ENCODE results near the gene PLA2R1.

Gene PLA2R1

DNA sequence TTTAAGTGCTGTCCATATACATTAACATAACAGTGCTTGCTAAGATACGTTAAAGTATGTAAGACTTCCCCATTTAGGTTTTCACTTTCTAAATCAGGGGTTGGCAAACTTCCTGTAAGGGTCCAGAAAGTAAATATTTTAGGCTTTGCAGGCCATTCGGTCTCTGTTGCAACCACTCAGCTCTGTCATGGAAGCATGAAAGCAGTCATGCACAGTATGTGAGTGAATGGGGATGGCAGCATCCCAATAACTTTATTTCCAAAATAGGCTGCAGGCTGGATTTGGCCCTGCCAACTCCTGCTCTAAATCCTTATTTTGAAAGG, 128.7 kb downstream of the PLA2R1 start:
- DNase-seq (ENCODE audit: low read depth in 3 of 3), result no peak

DNA sequence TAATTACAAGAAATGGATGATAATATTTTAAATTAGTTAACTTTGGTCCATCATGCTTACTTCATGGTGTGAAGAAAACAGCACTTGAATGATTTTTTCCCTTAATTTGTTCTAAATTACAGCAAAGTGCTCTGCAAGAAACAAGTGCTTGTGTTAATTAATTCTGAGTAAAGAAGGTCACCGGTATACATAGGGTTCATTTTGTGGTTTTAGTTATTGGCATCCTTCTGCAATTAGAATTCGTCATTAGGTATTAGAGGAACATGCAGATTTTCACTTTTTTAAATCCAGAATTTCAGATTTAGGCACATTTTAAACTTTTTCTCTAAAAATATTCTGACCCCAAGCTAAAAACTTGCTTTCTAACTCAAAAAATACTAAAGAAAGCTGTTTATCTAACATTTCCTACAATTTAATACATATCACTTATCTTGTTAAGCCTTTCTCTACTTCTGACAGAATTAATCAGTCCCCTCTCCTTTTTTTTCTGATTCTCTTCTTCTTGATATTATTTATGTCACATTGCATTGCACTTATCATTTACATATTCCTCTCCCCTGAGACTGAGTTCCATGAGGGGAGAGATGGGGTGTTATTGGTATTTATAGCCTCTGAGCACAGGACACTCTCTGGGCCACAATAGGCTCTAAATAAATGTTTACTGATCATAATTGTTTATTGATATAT, 129.2 kb downstream of the PLA2R1 start:
- no peak for DNase-seq (ENCODE audit: low read depth in 3 of 3)

DNA sequence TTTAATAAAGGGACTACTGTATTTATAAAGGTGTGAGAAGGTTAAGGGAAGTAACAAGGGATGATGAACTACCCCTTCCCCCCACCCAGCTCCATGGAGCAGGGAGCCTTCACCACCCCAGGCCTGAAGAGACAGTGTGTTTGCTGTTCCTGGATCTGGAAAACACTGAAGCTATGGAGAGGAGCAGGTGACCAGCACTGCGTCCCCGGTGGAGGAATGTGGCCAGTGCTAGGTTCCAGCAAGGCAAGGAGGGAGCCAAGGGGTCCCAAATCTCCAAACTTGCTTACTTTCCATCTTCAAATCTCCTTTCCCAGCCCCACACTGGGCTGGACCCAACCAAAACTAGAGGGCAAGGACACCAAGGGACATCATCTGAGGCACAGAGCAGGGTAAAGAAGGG, 135.7 kb downstream of the PLA2R1 start:
- DNase-seq (ENCODE audit: low read depth in 3 of 3), result no peak

DNA sequence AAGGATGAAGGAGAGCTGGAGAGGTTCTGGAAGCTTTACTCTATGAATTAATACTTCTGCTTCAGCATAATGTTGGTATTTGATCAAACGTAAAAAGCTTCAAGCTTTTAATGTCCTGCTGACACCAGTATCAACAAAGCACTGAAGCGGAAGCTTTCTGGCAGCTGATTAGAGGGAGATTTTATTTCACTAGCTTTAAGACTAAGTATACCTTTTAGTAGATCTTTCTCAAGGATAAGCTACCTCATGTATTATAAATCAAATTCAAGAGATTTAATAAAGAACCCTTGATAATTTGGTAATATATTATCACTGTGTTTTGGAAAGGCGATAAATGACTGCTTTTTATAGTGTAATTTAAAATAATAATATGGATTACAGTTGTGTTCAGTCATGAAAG, 136.4 kb downstream of the PLA2R1 start:
- no peak for DNase-seq (ENCODE audit: low read depth in 3 of 3)

DNA sequence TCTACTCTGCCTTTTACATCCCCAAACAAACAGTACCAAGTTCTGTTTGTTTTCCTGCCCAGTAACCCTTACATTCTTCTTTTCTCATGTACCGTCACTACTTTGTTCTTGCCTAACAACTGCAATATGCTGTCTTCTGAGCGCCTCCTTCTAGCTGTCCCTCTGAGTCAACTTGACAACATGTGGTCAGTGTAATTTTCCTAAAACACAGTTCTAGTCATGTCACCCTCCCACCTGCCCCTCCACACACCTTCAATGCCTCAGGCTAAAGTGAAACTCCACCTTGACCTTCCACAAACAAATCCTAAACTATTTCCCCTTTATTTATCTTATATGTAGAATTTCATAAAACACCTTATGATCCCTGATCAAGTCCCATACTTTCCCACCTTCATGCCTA, 139.9 kb downstream of the PLA2R1 start:
- no peak for DNase-seq (ENCODE audit: low read depth in 3 of 3)

DNA sequence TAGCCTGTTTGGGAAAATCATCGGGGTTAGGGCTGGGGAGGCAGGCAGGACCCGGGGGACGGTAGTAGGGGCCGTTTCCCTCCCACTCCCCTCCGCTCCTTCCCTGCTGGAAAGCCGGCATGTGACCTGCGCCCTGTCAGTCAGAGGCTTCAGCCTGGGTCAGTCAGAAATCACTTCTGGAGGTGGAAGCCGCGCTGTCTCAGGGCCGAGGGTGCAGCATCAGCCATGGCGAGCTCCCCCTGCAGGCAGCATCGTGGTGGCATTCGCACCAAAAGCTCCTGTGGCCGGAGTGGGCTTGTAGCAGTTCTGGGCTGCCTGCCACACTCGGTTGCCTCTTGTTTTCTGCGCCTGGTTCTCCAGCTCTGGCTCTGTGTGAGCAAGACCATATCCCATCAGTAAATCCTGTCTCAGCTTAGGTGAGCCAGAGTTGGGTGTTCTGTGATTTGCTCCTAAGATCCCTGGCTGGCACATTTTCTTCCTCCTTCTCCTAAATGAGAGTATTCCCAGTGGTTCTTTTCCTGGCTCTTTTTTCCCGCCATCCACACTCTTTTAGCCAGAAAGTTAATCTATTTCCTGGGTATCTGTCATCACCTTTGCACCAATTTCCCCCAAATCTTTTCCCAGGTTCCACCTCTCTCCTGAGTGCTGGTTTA, 140.5 kb downstream of the PLA2R1 start:
- DNase-seq (ENCODE audit: low read depth in 3 of 3), result peak; percentile 75 to 82 (median 77)

DNA sequence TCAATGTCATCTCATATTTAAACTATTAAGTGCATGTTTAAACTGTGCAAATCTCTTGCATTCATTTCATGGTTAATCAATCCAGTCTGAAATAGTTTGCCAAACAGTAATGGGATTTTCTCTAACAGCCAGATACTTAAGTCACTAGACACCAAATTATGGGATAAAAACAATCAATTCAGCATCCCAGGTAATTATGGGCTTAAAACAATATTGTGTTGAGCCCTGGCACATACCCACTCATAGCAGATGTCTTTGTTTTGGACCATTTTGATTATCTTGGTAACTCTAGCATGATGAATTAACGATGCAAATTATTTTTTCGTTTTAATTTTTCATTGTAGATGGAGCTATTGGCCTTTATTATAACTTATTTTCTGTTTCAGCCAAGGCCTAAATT, 145.9 kb downstream of the PLA2R1 start:
- DNase-seq (ENCODE audit: low read depth in 3 of 3), result no peak

DNA sequence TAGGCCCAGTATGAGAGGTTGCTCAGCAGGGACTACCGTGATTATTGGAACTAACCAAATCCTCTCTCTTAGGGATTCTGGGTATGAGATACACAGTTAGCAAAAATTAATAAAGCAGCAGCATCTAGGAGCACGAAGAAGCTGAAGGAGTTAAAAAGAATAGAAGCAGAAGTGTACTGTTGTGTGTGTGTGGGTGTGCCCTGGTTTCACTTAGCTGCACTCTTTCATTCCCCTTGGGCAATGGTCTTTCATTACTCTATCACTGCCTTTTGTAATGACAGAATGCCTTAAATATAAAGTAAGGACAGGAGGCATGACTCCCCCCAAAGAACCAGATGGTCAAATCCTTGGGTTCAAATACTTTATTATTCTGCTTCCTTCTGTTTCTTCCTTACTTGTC, 148.5 kb downstream of the PLA2R1 start:
- DNase-seq (ENCODE audit: low read depth in 3 of 3), result no peak

DNA sequence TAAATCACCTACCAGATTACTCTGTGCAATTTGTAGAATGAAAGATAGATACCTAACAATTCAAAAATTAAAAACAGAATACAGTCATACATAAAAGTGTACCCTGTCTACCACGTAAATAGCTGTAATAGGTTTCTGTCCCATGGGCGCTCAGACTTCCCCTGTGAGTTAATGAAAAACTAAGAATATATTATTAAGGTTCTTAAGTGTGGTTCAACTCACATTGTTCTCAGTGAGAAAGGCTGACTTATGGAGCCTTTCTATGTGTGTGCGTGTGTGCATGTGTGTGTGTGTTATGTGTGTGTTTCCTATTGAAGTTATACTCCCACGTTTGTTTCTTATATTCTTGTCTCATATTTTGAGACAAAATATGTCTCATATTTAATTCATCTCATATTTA, 149.8 kb downstream of the PLA2R1 start:
- no peak for DNase-seq (ENCODE audit: low read depth in 3 of 3)

DNA sequence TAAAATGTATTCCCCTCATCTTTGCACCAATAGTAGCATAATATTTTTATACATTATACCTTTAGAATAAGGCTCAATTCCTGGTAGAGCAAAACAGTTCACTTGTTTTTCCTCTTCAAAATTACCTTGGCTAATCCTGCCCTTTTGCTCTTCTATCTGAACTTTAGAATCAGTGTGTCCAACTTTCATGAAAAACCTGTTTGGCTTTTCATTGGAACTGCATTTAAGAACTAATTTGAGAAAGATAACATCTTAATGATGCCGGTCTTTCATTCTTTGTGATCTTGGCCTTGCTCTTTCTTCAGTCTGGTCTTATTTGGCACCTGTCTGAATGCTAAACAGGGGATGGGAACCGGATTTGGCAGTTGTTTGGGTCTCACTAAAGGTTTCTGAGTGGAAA, 151.5 kb downstream of the PLA2R1 start:
- DNase-seq (ENCODE audit: low read depth in 3 of 3), result no peak

DNA sequence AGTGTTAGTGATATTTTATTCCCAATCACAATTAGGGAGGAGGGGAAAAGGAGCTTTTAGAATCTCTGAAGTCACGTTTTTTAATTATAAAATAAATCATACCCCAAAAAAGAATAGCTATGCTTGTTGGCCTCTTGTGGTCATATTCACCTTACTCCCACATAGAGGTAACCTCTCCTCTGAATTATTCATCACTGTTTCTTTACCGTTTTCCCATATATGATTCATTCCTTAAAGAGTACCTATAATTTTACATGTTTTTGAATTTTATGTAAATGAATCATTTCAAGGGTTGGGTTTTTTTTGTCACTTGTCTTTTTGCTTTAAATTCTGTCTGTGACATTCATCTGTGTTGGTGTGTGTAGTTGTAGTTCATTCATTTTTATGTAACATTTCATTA, 153.8 kb downstream of the PLA2R1 start:
- no peak for DNase-seq (ENCODE audit: low read depth in 3 of 3)

DNA sequence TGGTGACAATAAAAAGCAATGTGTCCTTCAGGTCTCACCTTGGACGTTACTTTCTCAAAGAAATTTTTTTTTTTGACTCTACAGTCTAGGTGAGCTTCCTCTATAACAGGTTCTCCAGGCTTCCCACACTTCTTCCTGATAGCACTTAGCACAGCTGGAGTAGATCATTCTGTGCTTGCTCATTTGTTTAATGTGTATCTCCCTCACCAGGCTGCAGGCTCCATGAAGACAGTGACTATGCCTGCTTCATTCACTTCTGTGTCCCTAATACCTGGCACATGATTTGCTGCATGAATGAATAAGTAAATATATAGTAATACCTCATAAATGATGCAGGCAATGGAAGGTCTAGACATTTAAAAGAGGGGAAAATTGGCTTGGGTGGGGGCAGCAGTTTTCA, 154.5 kb downstream of the PLA2R1 start:
- no peak for DNase-seq (ENCODE audit: low read depth in 3 of 3)

DNA sequence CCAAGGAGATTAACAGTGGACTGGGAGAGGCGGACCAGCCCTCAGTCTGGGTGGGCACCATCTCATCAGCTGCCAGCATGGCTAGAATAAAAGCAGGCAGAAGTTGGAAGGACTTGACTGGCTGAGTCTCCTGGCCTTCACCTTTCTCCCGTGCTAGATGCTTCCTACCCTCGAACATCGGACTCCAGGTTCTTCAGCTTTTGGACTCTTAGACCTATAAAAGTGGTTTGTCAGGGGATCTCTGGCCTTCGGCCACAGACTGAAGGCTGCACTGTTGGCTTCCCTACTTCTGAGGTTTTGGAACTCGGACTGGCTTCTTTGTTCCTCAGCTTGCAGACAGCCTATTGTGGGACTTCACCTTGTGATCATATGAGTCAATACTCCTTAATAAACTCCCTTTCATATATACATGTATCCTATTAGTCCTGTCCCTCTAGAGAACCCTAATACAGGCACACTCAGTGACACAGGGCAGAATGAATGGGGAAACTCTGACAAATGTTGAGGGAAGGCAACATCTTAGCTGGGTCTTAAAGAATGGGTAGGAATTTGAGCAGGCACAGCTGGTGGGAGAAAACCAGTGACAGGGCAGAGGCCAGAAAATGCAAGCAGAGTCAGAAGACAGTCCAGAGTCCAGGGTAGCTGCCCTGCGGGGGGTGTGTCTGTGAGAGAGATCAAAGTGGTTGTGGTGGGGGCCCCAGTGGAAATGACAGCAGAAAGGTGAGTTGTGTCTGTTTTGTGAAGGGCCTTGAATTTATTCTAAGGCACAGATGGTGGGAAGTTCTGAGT, 156.3 kb downstream of the PLA2R1 start:
- no peak for DNase-seq (ENCODE audit: low read depth in 3 of 3)

DNA sequence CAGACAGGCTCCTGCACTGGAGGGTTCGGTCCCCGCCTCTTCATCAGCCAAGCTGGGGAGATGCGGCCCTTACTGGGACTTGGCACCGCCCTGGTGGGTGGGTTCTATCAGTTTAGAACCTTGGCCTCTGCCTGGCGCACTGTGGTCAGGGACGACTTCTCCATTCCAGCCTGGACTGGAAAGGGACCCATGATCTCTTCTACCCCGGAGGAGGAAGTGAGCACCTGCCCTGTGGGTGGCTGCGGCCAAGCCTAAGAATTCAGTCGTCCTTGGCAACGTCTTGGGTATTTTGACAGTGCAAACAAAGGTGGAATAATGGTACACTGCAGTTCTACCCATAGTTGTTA, 157.5 kb downstream of the PLA2R1 start:
- DNase-seq (ENCODE audit: low read depth in 3 of 3), result no peak

DNA sequence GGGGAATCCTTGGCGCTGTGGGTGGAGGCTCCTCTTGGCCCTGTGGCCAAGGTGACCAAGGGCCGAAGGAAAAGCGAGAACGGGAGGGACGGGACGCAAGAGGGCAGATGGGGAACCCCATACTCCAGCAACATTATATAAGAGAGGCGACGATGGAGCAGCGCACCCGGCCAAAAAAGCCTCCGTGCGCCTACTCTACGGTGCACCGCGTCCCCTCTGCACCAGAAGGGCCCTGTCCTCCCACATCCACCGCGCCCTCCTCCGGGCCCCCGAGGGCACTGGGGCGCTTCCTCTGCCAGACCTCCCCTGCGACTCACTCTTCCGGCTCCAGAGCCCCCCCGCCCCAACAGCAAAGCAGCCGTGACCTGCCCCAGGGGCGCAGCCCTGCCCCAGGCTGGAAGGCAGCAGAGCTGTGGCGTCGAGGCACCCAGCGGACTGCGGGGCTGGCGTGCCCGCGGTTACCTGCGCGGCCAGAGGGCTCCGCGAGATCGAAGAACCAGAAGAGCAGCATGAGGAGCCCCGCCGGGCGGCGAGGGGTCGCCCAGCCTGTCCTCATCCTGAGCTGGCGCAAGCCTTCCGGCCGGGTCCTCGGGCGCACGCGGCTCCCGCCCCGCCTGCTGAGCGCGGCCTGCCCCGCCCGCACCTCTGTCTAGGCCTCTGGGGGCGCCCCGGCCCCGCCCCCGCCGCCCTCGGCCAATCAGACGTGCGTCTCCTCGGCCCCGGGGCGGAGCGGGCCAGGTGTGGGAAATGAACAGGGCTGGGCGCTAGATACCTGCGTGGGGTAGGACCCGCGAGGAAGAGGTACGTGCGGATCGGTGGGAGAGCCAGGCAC, 158.1 kb downstream of the PLA2R1 start, which contains the start of gene LY75:
Gene LY75 (minus strand): TSS at position 630 of the 832 bp plus-strand sequence.
- DNase-seq (ENCODE audit: low read depth in 3 of 3), result peak; percentile 56 to 78 (median 71)

DNA sequence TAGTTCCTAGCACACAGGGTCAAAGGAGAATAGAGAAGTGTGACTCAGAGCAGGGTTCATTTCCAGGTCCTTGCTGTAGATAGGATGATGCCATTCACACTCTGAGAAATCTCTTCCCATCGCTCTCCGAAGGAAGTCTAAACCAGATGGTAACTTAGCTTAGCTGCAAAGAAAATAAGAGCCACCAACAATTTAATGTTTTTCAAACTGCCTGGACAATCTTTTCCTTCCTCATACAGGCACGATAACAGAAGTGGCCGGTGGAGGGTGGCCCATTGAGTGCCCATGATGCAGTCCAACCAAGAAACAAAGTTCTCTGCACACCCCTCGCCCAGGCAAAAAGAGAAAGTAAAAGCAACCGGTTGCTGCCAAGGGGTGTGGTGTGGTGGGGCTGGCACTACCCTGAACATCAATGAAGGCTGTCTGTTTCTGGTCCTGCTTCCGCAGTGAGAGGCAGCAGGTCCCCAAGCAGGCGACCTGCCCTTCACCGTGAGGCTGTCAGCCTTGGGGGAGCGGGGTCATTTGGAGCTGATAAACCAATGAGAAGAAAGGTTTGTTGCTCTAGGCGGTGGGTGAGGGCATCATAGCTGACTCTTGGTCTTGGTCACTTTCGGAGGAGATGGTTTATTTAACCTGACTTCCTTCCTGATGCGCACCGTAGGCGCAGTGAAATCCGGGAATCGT, 158.8 kb downstream of the PLA2R1 start:
- peak in 2 of 3 donors; percentile 27 to 37 for DNase-seq (ENCODE audit: low read depth in 3 of 3)

DNA sequence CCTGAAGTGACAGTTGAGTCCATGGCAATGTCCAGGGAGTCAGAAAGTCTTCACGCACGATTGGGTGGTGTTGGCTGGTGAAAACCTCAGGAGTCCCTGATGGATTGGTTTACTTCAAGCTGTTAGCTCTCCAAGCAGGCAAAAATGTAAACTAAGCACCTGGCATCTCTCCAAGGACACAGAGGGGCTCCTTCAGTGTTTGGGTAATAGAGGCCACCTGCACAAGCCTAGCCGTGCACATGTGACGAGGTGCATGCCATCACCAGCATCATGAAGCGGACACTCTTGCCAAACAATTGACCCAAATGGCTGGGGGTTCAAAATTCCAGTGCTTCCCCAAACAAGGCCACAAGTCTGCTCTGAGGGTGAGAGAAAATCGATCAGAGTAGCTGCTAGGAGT, 159.7 kb downstream of the PLA2R1 start:
- no peak for DNase-seq (ENCODE audit: low read depth in 3 of 3)

DNA sequence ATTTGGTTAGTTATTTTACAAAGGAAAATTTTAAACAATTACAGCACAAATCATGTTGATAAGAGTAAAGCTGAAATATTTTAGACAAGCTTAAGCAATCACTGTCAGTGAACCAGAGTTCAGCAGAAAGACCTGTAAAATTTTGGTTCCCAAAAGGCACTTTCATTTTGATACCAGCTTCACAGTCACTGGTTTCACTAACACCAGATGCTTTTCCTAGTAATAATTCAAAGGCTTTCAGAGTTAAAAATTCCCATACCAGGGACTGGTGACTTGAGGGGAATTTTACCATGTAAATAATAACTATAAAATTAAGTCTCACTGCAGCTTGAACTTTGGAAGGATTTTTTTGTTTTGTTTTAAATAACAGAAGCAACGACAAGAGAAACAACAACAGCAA, 162.1 kb downstream of the PLA2R1 start:
- no peak for DNase-seq (ENCODE audit: low read depth in 3 of 3)

DNA sequence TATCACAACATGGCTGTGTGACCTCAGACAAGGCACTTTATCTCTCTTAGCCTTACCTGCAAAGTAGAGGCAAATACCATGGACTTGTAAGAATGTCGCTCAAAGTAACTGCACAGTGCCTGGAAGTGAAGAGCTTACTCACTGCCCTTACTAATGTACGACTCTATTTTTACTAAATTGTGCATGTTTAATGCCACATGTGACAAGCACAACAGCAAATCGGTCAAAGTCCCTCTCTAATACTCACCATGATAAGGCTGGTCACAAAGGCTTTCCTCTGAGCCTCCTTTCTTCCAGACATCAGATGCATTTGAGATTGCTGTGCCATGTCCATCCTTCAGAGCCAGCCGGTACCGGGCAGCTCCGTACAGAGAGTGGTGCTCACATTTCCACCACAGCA, 164.0 kb downstream of the PLA2R1 start:
- DNase-seq (ENCODE audit: low read depth in 3 of 3), result no peak

DNA sequence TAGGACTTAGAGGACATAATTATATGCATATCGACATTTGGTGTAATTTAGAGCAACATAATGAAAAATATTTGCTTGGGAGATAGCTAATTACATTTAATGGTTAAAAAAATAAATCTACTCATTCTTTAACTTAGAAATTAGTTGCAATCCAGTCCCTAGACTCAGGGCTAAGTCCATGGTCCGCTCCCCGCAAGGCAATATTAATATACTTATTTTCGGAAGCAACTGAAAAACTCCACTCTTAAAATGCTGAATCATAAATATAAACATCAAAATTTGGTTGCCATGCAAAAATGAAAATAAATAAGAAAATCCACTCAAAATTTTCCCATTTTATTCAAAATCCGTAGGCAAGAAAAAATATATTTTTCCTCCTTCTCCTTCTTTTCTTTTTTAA, 164.7 kb downstream of the PLA2R1 start:
- DNase-seq (ENCODE audit: low read depth in 3 of 3), result no peak

DNA sequence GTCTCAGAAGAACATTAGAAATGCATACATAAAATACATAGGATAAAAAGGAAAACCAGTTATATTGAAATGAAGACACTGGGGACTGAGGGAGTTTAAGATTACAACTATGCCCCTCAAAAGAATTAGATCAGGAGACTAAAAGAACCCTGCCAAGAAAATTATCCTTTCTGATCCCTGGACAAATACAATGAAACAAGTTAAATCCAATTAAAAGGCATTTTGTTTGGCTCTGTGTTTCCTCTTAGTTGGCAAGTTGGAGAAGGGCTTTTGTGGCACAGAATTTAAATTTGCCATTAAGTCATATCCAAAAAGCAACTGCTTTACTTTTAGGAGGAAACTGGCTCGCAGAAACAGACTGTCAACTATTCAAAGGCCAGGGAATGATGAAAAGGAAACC, 165.3 kb downstream of the PLA2R1 start:
- no peak for DNase-seq (ENCODE audit: low read depth in 3 of 3)
